WI38 (cell line): ENCODE measurements around the gene COL19A1.

ENCODE experiments used
- H3K4me3 ChIP-seq: 2 replicates; pipeline ENCODE4 v1.5.1; 2011; ENCODE audit warnings: low read depth, mild to moderate bottlenecking, control low read depth, low read length
- TF ChIP-seq, protein P1 (sequence below): IDR thresholded peaks from 2 replicates; pipeline ENCODE4 v1.5.1; 2012; ENCODE audit warnings: low read depth, mild to moderate bottlenecking, control low read depth, low read length

The COL19A1 gene

DNA sequence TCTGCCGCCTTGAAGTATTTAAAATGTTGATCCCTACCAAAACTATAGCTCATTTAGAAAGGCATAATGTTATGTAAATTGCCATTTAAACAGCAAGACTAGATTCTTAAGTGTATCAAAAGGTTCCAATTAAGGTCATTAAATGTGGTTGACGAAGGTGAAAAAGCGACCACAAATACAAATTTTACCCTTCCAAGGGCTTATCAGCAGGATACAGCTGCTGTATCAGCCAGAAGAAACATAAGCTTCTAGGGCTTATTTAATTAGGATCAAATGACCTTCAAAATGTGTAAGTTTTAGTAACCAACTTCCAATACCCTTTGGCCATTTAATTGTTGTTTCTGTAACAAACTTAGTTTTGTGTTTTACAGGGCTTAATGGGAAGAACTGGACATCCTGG, 296.6 kb downstream of the COL19A1 start:
- no peak overlapping the region for H3K4me3 ChIP-seq
- TF ChIP-seq, protein P1, sequence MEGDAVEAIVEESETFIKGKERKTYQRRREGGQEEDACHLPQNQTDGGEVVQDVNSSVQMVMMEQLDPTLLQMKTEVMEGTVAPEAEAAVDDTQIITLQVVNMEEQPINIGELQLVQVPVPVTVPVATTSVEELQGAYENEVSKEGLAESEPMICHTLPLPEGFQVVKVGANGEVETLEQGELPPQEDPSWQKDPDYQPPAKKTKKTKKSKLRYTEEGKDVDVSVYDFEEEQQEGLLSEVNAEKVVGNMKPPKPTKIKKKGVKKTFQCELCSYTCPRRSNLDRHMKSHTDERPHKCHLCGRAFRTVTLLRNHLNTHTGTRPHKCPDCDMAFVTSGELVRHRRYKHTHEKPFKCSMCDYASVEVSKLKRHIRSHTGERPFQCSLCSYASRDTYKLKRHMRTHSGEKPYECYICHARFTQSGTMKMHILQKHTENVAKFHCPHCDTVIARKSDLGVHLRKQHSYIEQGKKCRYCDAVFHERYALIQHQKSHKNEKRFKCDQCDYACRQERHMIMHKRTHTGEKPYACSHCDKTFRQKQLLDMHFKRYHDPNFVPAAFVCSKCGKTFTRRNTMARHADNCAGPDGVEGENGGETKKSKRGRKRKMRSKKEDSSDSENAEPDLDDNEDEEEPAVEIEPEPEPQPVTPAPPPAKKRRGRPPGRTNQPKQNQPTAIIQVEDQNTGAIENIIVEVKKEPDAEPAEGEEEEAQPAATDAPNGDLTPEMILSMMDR, result no peak

DNA sequence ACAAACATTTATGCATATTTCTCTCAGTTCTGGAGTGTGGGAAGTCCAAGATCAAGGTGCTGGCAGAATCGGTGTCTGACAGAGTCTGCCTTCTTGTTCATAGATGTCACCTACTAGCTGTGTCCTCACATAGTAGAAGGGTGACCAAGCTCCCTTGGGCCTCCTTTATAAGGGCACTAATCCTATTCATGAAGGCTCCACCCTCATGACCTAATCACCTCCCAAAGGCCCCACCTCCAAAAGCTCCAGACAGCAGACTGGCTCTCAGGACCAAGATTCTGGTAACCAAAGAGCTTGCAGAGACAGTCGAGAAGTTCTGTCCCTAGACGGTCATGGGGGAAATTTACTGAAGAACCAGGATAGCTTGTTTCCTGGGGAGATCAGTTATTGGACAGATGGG, 297.4 kb downstream of the COL19A1 start:
- H3K4me3 ChIP-seq, result no peak overlapping the region
- TF ChIP-seq, protein P1, result no peak

DNA sequence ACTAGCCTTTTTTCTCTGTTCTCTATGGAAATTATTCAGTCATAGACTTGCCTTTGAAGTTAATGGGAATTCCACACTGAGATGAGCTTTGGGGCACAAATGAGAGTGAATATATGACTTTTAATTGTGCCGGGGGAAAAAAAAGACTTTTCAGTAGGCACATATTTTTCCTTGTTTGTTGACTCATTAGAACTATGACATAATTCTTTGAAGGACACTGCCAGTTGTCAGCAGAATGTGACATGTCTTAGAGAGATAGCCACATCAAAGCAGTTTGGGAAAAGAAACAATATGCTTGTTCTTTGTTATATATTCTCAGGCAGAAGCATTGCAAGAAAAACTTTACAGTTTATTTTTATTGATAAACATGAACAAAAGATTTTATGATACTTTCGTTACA, 298.2 kb downstream of the COL19A1 start:
- no peak overlapping the region for H3K4me3 ChIP-seq
- TF ChIP-seq, protein P1, result no peak

DNA sequence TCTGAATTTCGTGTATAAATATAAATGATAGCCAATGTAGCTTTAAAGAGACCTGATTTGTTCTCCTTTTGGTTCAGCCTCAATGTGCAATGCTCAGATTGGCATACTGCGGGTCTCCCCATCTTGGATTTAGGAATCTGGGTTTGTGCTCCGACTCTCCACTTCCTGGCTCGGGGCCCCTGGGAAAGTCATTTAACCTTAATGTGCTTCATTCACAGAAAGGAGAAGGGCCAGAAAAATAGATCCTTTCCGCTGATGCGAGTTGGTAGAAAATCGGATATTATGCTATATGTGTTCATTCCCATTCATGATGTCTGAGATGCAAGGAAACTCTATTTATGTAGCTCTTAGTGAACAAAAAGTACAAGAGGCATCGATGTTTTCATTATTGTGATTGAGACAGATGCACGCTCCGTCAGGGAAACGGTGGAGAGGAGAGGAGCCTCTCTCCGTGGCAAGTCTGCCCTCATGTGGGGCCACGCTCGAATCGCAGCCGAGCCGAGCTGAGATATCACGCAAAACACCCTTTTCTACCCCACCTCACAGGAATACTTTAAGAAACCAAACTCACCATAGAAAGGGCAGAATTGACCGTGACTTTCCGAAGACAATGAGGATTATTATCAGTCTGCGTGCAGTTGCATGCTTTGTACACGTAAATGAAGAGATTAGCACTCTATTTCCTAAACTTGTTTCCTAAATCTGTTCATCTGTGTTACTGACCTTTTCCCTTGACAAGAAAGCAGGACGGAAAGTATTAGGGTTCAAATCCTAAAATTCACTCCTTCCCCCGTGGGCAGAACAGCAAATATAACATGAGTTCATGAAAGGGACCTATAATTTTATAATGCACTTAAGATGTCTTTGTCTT, 300.0 kb downstream of the COL19A1 start:
- TF ChIP-seq, protein P1, result no peak
- H3K4me3 ChIP-seq, result no peak overlapping the region

DNA sequence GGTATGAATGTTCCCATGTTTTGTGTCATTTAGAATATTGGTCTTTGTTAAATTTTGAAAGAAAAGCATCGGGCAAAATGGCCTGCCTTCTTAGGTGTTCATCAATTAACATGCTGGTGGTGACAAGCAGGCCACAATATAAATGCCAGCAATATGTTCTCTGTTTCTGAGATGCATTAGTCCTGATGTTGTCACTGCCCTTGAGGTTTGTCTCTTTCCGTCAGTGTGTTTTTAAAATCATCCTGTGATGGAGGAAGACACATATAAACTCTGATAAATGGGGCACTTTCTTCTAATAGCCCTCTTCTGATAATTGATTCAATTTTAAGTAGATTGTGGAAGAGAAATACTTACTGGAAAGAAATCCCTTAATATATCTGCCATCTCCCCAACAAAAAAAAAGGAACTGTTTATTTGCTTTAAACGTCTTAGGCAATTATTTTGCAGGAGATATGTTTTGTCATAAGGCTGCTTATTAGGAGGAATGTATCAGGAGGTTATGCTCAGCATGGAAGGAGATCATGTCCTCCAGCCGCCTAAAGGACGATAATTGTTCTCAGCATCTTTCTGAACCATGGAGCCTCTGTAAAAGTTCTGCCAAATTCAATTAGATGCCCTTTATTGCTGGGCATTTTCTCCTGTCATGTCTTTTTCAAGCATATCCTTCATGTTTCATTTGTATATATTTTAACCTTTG, 302.5 kb downstream of the COL19A1 start:
- TF ChIP-seq, protein P1, result no peak
- H3K4me3 ChIP-seq, result no peak overlapping the region

DNA sequence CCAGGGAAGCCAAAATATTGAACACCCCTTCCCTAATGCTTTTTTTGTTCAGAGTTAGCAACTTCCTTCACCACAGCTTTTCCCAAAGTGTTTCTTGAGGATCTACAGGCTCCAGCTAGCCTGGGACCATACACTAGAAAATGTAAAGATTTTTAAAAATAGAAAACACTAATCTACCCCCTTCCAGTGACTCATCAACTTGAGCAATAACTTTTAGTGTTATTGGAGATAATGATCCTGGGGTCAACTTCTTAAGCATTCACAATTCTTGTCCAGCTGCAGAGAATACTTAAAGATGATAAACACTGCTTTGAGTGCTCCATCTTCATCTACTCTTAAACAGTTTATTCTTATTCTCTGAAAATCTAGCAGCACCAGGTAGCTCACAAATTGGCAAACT, 304.9 kb downstream of the COL19A1 start:
- no peak overlapping the region for H3K4me3 ChIP-seq
- TF ChIP-seq, protein P1, result no peak

DNA sequence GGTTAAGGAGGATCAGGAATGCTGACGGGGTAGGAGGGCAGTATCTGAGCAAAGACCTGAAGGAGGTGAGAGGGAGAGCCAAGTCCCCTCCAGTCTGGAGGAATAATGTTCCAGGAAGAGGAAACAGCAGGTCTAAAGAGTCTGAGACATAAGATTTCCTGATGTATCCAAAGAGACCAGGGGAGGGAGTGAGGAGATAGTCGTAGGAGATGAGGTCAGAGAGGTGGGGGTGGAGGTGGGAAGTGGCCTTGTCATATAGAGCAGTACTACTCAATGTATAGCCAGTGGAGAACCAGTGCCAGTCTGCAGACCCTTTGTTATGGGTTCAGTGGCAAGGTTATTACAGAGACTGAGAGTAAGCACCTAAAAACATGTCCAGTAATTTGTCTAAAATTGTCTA, 305.9 kb downstream of the COL19A1 start:
- H3K4me3 ChIP-seq, result no peak overlapping the region
- TF ChIP-seq, protein P1, result no peak
